ENCODE data around the gene TMEM52. TPM values are rescaled to one million over a fixed set of nuclear protein-coding genes. Genes with fewer than 3 reads are reported as not detected.
"Not testable (repeated sequence)": the region's sequence is repeated elsewhere in the genome, so short reads cannot be mapped to it uniquely, and the experiment has no call there.

Gene TMEM52
- total and polyA plus RNA-seq, 2 donors (not counting 3 experiments of a cell fraction or from before 2014, with no cell fraction given): 1.6 to 1.7 TPM

GRCh38 chr1:1937061-1937460 is 18.0 kb upstream of the TMEM52 start:
- no peak overlapping the region for H3K9ac ChIP-seq (replicated peaks; ENCODE audit: extremely low read depth, insufficient read depth, low read length)
- no peaks in the 10 kb centered on the region for H3K4me1 ChIP-seq (ENCODE audit: control insufficient read depth, extremely low read depth, insufficient read depth, low read length)
- no peak overlapping the region for H3K4me3 ChIP-seq (replicated peaks in 1 of 3; ENCODE audit: insufficient read depth in 1 of 3, low read depth in 1 of 3, low read length in 3 of 3)
- CTCF ChIA-PET: no interaction called here
- H2AFZ ChIP-seq (ENCODE audit: low read depth, low read length): no peak overlapping the region
- DNase-seq (ENCODE audit: low read depth, low spot score) (no peak), FAIRE-seq (no peak)
- H3K79me2 ChIP-seq (ENCODE audit: control insufficient read depth, insufficient read depth, low read length): no peaks in the 10 kb centered on the region
- H3K36me3 ChIP-seq (ENCODE audit: control insufficient read depth in 2 of 2, extremely low read depth in 1 of 2, insufficient read depth in 2 of 2, low read length in 2 of 2): no peaks in the 10 kb centered on the region
- no peak overlapping the region for H3K27ac ChIP-seq (ENCODE audit: insufficient read depth, low read depth, low read length)
- BruUV-seq (replicated peaks): no TSS peak
- dilution Hi-C loops (cut with MboI; ENCODE audit: extremely low pct_ligation_motif_present, low sequenced_read_pairs) (no loop called here), intact Hi-C loops (cut with micrococcal nuclease) (no loop called here)
- POLR2A ChIA-PET: no interaction called here
- H3K9me3 ChIP-seq (replicated peaks; ENCODE audit: control insufficient read depth, insufficient read depth, low read length): peaks cover 2% of the 10 kb centered on the region
- H3K4me2 ChIP-seq (ENCODE audit: insufficient read depth, low read length): no peak overlapping the region
- H3K27me3 ChIP-seq (ENCODE audit: control insufficient read depth in 2 of 2, insufficient read depth in 2 of 2, low read length in 2 of 2): no peaks in the 10 kb centered on the region
- no peaks in the 10 kb centered on the region for H3K9me1 ChIP-seq (replicated peaks; ENCODE audit: control insufficient read depth, extremely low read depth, insufficient read depth, low read length)
- H4K20me1 ChIP-seq (replicated peaks; ENCODE audit: control insufficient read depth, extremely low read depth, insufficient read depth, low read length): no peaks in the 10 kb centered on the region
- no peak for TF ChIP-seq MAX (IDR thresholded peaks at IDR 0.05; ENCODE audit: insufficient read depth, insufficient read length)
- no peak for TF ChIP-seq POLR2AphosphoS5 (IDR thresholded peaks at IDR 0.05; ENCODE audit: insufficient read depth, low read depth, low read length)
- no peak for TF ChIP-seq MYC (IDR thresholded peaks at IDR 0.05; ENCODE audit: low read depth, low read length)
- TF ChIP-seq, protein P1, sequence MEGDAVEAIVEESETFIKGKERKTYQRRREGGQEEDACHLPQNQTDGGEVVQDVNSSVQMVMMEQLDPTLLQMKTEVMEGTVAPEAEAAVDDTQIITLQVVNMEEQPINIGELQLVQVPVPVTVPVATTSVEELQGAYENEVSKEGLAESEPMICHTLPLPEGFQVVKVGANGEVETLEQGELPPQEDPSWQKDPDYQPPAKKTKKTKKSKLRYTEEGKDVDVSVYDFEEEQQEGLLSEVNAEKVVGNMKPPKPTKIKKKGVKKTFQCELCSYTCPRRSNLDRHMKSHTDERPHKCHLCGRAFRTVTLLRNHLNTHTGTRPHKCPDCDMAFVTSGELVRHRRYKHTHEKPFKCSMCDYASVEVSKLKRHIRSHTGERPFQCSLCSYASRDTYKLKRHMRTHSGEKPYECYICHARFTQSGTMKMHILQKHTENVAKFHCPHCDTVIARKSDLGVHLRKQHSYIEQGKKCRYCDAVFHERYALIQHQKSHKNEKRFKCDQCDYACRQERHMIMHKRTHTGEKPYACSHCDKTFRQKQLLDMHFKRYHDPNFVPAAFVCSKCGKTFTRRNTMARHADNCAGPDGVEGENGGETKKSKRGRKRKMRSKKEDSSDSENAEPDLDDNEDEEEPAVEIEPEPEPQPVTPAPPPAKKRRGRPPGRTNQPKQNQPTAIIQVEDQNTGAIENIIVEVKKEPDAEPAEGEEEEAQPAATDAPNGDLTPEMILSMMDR (IDR thresholded peaks at IDR 0.05; ENCODE audit: extremely low read depth in 1 of 2, insufficient read depth in 1 of 2, low read depth in 1 of 2, low read length in 2 of 2): no peak
- TF ChIP-seq EZH2 (IDR thresholded peaks at IDR 0.05; ENCODE audit: borderline replicate concordance, low read depth, low read length, severe bottlenecking): no peak
- TF ChIP-seq FOS (IDR thresholded peaks at IDR 0.05; ENCODE audit: borderline replicate concordance, insufficient read depth, low read length): no peak
- no peak for TF ChIP-seq GATA2 (IDR thresholded peaks at IDR 0.05; ENCODE audit: insufficient read depth, insufficient read length, low read depth, low read length)
- no peak for TF ChIP-seq POLR2A (IDR thresholded peaks at IDR 0.05; ENCODE audit: low read depth, low read length)
- no peak for TF ChIP-seq JUN (IDR thresholded peaks at IDR 0.05; ENCODE audit: borderline replicate concordance, insufficient read depth, insufficient read length, low read depth)

GRCh38 chr1:1934848-1935247 is 15.8 kb upstream of the TMEM52 start:
- DNase-seq (ENCODE audit: low read depth, low spot score); H4K20me1 ChIP-seq (replicated peaks; ENCODE audit: control insufficient read depth, extremely low read depth, insufficient read depth, low read length); H3K27ac ChIP-seq (ENCODE audit: insufficient read depth, low read depth, low read length); H3K9me3 ChIP-seq (replicated peaks; ENCODE audit: control insufficient read depth, insufficient read depth, low read length); dilution Hi-C loops (cut with MboI; ENCODE audit: extremely low pct_ligation_motif_present, low sequenced_read_pairs); H3K79me2 ChIP-seq (ENCODE audit: control insufficient read depth, insufficient read depth, low read length); H3K9ac ChIP-seq (replicated peaks; ENCODE audit: extremely low read depth, insufficient read depth, low read length); H3K36me3 ChIP-seq (ENCODE audit: control insufficient read depth in 2 of 2, extremely low read depth in 1 of 2, insufficient read depth in 2 of 2, low read length in 2 of 2); H3K4me2 ChIP-seq (ENCODE audit: insufficient read depth, low read length); H2AFZ ChIP-seq (ENCODE audit: low read depth, low read length); H3K27me3 ChIP-seq (ENCODE audit: control insufficient read depth in 2 of 2, insufficient read depth in 2 of 2, low read length in 2 of 2); BruUV-seq (replicated peaks); FAIRE-seq; H3K4me1 ChIP-seq (ENCODE audit: control insufficient read depth, extremely low read depth, insufficient read depth, low read length); POLR2A ChIA-PET; H3K9me1 ChIP-seq (replicated peaks; ENCODE audit: control insufficient read depth, extremely low read depth, insufficient read depth, low read length); intact Hi-C loops (cut with micrococcal nuclease); H3K4me3 ChIP-seq (replicated peaks in 1 of 3; ENCODE audit: insufficient read depth in 1 of 3, low read depth in 1 of 3, low read length in 3 of 3): not testable (repeated sequence)
- CTCF ChIA-PET: interaction anchor here (0.9 kb wide), 1 partner anchor 110 kb away, joined by 4 read pairs; no protein-coding TSS in a partner anchor
